K562 (cell line): ENCODE results near the gene TRAPPC2B. TPM values are rescaled to one million over a fixed set of nuclear protein-coding genes. Genes with fewer than 3 reads are reported as not detected.
A peak's percentile ranks its signal among the peaks of the same experiment; 100 is the strongest.

Experiments used
- ATF2 ChIP-seq: sonication (generic); formaldehyde crosslinking; IDR thresholded peaks from 2 replicates; pipeline ENCODE4 v1.8.1; 2022; ENCODE audit warnings: missing genetic modification reagents
- CBX2 ChIP-seq: fragments of 200-600 bp; sonication (generic); IDR thresholded peaks from one replicate; pipeline ENCODE4 v1.6.1; 2012; ENCODE audit warnings: mild to moderate bottlenecking, low read length, inconsistent platforms; ENCODE audit not compliant: insufficient read depth, poor library complexity, severe bottlenecking
- EP300 ChIP-seq: IDR thresholded peaks from 2 replicates; pipeline ENCODE4 v1.6.1; 2012; ENCODE audit warnings: low read length, improper control_type of control experiment
- HBP1 ChIP-seq: fragments of 450-650 bp; formaldehyde crosslinking; IDR thresholded peaks from 2 replicates; pipeline ENCODE4 v1.4.0; 2022; ENCODE audit warnings: missing genetic modification characterization
- HDAC1 ChIP-seq, 2 experiments: fragments of 450-650 bp; IDR thresholded peaks; 2 replicates each; pipeline ENCODE4 v1.6.1; 2016 to 2017; ENCODE audit warnings: inconsistent platforms in 1 of 2, mild to moderate bottlenecking in 1 of 2, moderate library complexity in 1 of 2
- HES1 ChIP-seq: fragments of 450-650 bp; IDR thresholded peaks from 2 replicates; pipeline ENCODE4 v1.6.1; 2016; ENCODE audit warnings: low read depth, mild to moderate bottlenecking, moderate library complexity
- HNRNPK ChIP-seq: fragments of 200-400 bp; formaldehyde crosslinking; IDR thresholded peaks from one replicate; pipeline ENCODE4 v1.6.1; 2018; ENCODE audit warnings: mild to moderate bottlenecking, low read depth, low read length; ENCODE audit not compliant: poor library complexity, severe bottlenecking
- HSF4 ChIP-seq: fragments of 250-450 bp; sonication (Bioruptor Pico); IDR thresholded peaks from 2 replicates; pipeline ENCODE4 v2.1.2; 2022; ENCODE audit warnings: mild to moderate bottlenecking, moderate library complexity, borderline replicate concordance
- JUND ChIP-seq, 2 experiments: IDR thresholded peaks; 2 replicates in 1 of 2; 3 replicates in 1 of 2; pipeline ENCODE4 v1.6.1; 2011; ENCODE audit warnings: borderline replicate concordance in 2 of 2, low read depth in 2 of 2, low read length in 2 of 2, improper control_type of control experiment in 1 of 2, missing biosample characterization in 1 of 2, missing genetic modification characterization in 1 of 2, missing genetic modification reagents in 1 of 2
- LEF1 ChIP-seq: fragments of 450-650 bp; IDR thresholded peaks from 2 replicates; pipeline ENCODE4 v1.6.1; 2016; ENCODE audit warnings: mild to moderate bottlenecking
- MCM2 ChIP-seq: fragments of 450-650 bp; IDR thresholded peaks from 2 replicates; pipeline ENCODE4 v1.6.1; 2017; ENCODE audit warnings: low read depth, mild to moderate bottlenecking
- MCM7 ChIP-seq, 2 experiments: fragments of 450-650 bp; IDR thresholded peaks; 2 replicates each; pipeline ENCODE4 v1.6.1; 2016 to 2018
- MEF2A ChIP-seq: IDR thresholded peaks from 2 replicates; pipeline ENCODE4 v1.6.1; 2011; ENCODE audit warnings: low read depth, mild to moderate bottlenecking, low read length, moderate library complexity; ENCODE audit not compliant: control insufficient read depth
- MEIS2 ChIP-seq: fragments of 450-650 bp; IDR thresholded peaks from 2 replicates; pipeline ENCODE4 v1.6.1; 2014; ENCODE audit warnings: mild to moderate bottlenecking; ENCODE audit not compliant: partially characterized antibody
- NCOA4 ChIP-seq: fragments of 450-650 bp; IDR thresholded peaks from 2 replicates; pipeline ENCODE4 v1.6.1; 2018; ENCODE audit warnings: mild to moderate bottlenecking; ENCODE audit not compliant: partially characterized antibody
- PCBP2 ChIP-seq: fragments of 200-400 bp; formaldehyde crosslinking; IDR thresholded peaks from 2 replicates; pipeline ENCODE4 v1.6.1; 2018; ENCODE audit warnings: low read length, low read depth, mild to moderate bottlenecking, moderate library complexity; ENCODE audit not compliant: poor library complexity, severe bottlenecking
- SREBF2 ChIP-seq: sonication (generic); formaldehyde crosslinking; IDR thresholded peaks from 2 replicates; pipeline ENCODE4 v1.4.0; 2020; ENCODE audit warnings: mild to moderate bottlenecking, missing genetic modification reagents
- THRAP3 ChIP-seq: fragments of 450-650 bp; IDR thresholded peaks from 2 replicates; pipeline ENCODE4 v1.6.1; 2016; ENCODE audit warnings: mild to moderate bottlenecking, inconsistent platforms, borderline replicate concordance
- VEZF1 ChIP-seq: fragments of 200-800 bp; sonication (Bioruptor generic); IDR thresholded peaks from 2 replicates; pipeline ENCODE4 v1.6.1; 2017; ENCODE audit warnings: missing genetic modification characterization, missing compliant biosample characterization
- ZFP91 ChIP-seq: sonication (generic); formaldehyde crosslinking; IDR thresholded peaks from 2 replicates; pipeline ENCODE4 v1.8.0; 2022; ENCODE audit warnings: mild to moderate bottlenecking, missing genetic modification reagents
- polyA plus RNA-seq, 8 experiments: library from polyadenylated mRNA; depleted of rRNA in 4 of 8; stranded (reverse) in 5 of 8; unstranded in 3 of 8; fragments of >200 nt; fragmentation: Nextera tagmentation in 2 of 8; fragmentation: Illumina TruSeq in 1 of 8; extraction: Ambion mirVana in 2 of 8; extraction: Trizol in 1 of 8; gene quantifications; 2 replicates each; pipeline versions ENCODE4 v1.2.1 to v1.2.3, GENCODE V29; 2011 to 2014; ENCODE audit warnings: inconsistent platforms in 1 of 8, missing spikeins in 1 of 8
- total RNA-seq, 7 experiments: library from RNA; depleted of rRNA in 6 of 7; stranded (reverse); fragments of >200 nt in 6 of 7; fragmentation: Illumina TruSeq in 2 of 7; extraction: Trizol in 2 of 7; gene quantifications; 2 replicates each; pipeline versions ENCODE4 v1.2.1 to v1.2.3, GENCODE V29; 2011 to 2021; ENCODE audit warnings: low replicate concordance in 1 of 7

TRAPPC2B gene
- total and polyA plus RNA-seq, 9 of the 15 experiments (the other 6 are each of a cell fraction or from before 2014, with no cell fraction given), result 2.2 to 20.4 (median 4.6) TPM

GRCh38 chr19:57320180-57321084, 42.9 kb upstream of the TRAPPC2B start, which contains the start of gene ZNF543 (continued):
- TF ChIP-seq THRAP3 (no peak), HNRNPK (no peak), ATF2 (CRISPR knock-in tag) (peak; percentile 82; the same call in 1 of the 2 replicates), HDAC1 (IDR thresholded peaks at IDR 0.05) (no peak), CBX2 (no peak), MCM7 (IDR thresholded peaks at IDR 0.05) (no peak), MCM2 (no peak), NCOA4 (no peak), VEZF1 (CRISPR knock-in tag) (peak; percentile 47; the same call in 1 of the 2 replicates), MEF2A (no peak), HES1 (no peak), JUND (IDR thresholded peaks at IDR 0.05; ENCODE audit: borderline replicate concordance, low read depth, low read length) (peak; percentile 92), JUND (tag; IDR thresholded peaks at IDR 0.05; ENCODE audit: borderline replicate concordance, low read depth, low read length) (peak; percentile 88), ZFP91 (CRISPR knock-in tag) (no peak), HSF4 (no peak), SREBF2 (no peak), EP300 (no peak), LEF1 (no peak), HBP1 (CRISPR knock-in tag) (no peak), PCBP2 (no peak), MEIS2 (no peak)
